ENCODE results near the gene OTUD1. TPM values are rescaled to one million over a fixed set of nuclear protein-coding genes. Genes with fewer than 3 reads are reported as not detected.

OTUD1 gene
- total and polyA plus RNA-seq, 9 donors, result 13.3 to 23.9 (median 17.9) TPM

GRCh38 chr10:23419655-23420329, 19.1 kb upstream of the OTUD1 start:
- 79 to 86% (median 85%) methylated on average over 7 of the region's 7 CpGs for WGBS, 3 donors
- Histone ChIP-seq H3K4me3 (no peak overlapping the region), H3K4me1 (ENCODE audit: insufficient read depth) (no peaks in the 10 kb centered on the region), H3K27me3 (no peaks in the 10 kb centered on the region), H3K27ac (no peak overlapping the region), H3K9me3 (no peaks in the 10 kb centered on the region), H3K36me3 (no peaks in the 10 kb centered on the region)
- TF ChIP-seq CTCF (IDR thresholded peaks at IDR 0.05) (no peak), POLR2A (IDR thresholded peaks at IDR 0.05) (no peak)
- no peak for DNase-seq
- intact Hi-C loops (cut with DNase I), result no loop called here

- Histone ChIP-seq H3K36me3 (no peaks in the 10 kb centered on the region), H3K4me3 (no peak overlapping the region), H3K9me3 (no peaks in the 10 kb centered on the region), H3K27me3 (no peaks in the 10 kb centered on the region), H3K27ac (no peak overlapping the region), H3K4me1 (ENCODE audit: insufficient read depth) (no peaks in the 10 kb centered on the region)
- DNase-seq, result no peak
- intact Hi-C loops (cut with DNase I), result no loop called here
- TF ChIP-seq EP300 (IDR thresholded peaks at IDR 0.05), result no peak
- no peak for TF ChIP-seq POLR2A (IDR thresholded peaks at IDR 0.05)
- no peak for TF ChIP-seq CTCF (IDR thresholded peaks at IDR 0.05)
- 70 to 82% (median 75%) methylated on average over 1 of the region's 1 CpG for WGBS, 3 donors
Observed at GRCh38 chr10:23421397-23421796, 17.5 kb upstream of the OTUD1 start.

- Histone ChIP-seq H3K9me3 (no peaks in the 10 kb centered on the region), H3K36me3 (no peaks in the 10 kb centered on the region), H3K4me3 (no peak overlapping the region), H3K27ac (no peak overlapping the region), H3K27me3 (no peaks in the 10 kb centered on the region), H3K4me1 (ENCODE audit: insufficient read depth) (no peaks in the 10 kb centered on the region)
- TF ChIP-seq CTCF (IDR thresholded peaks at IDR 0.05) (no peak), POLR2A (IDR thresholded peaks at IDR 0.05) (no peak), EP300 (IDR thresholded peaks at IDR 0.05) (no peak)
- no peak for DNase-seq
- WGBS, 3 donors, result 42 to 54% (median 52%) methylated on average over 2 of the region's 2 CpGs
- intact Hi-C loops (cut with DNase I), result no loop called here
Observed at GRCh38 chr10:23422003-23422411, 16.9 kb upstream of the OTUD1 start.

- DNase-seq, result no peak
- TF ChIP-seq POLR2A (IDR thresholded peaks at IDR 0.05) (no peak), CTCF (IDR thresholded peaks at IDR 0.05) (no peak), EP300 (IDR thresholded peaks at IDR 0.05) (no peak)
- no peaks in the 10 kb centered on the region for H3K4me1 ChIP-seq (ENCODE audit: insufficient read depth)
- H3K9me3 ChIP-seq, result no peaks in the 10 kb centered on the region
- intact Hi-C loops (cut with DNase I), result loop anchor here in 1 of 4 donors (10.0 kb wide), 1 partner anchor 87 kb away; the partner anchor contains the start of gene C10orf67
- H3K27me3 ChIP-seq, result no peaks in the 10 kb centered on the region
- H3K36me3 ChIP-seq, result no peaks in the 10 kb centered on the region
- H3K27ac ChIP-seq, result no peak overlapping the region
- WGBS, 3 donors, result 35 to 57% (median 47%) methylated on average over 1 of the region's 1 CpG
- no peak overlapping the region for H3K4me3 ChIP-seq
Observed at GRCh38 chr10:23432166-23432565, 6.7 kb upstream of the OTUD1 start.
